Keratinocyte (primary cell): ENCODE results near the gene CELSR1. TPM values are rescaled to one million over a fixed set of nuclear protein-coding genes. Genes with fewer than 3 reads are reported as not detected.

Experiments
- DNase-seq: peaks from one replicate; pipeline ENCODE4 v3.0.0-alpha.2; 2011; ENCODE audit warnings: low read depth, missing footprints, low spot score
- FAIRE-seq: peaks from 2 replicates; lab custom pipeline; 2011; peaks lifted over from hg19 to GRCh38; lab: Jason Lieb, UNC
- H2AFZ ChIP-seq: 2 replicates; pipeline ENCODE4 v1.6.0; 2012; ENCODE audit warnings: low read length, control low read depth, inconsistent platforms; ENCODE audit not compliant: control insufficient read depth
- H3K27ac ChIP-seq: 2 replicates; pipeline ENCODE4 v1.5.1; 2011; ENCODE audit warnings: low read length; ENCODE audit not compliant: control insufficient read depth, insufficient read depth
- H3K27me3 ChIP-seq: 3 replicates; pipeline ENCODE4 v1.6.0; 2011; ENCODE audit warnings: low read length; ENCODE audit not compliant: control insufficient read depth, insufficient read depth; ENCODE audit errors: extremely low read depth
- H3K36me3 ChIP-seq, 2 experiments: 2 replicates in 1 of 2; 3 replicates in 1 of 2; pipeline ENCODE4 v1.5.1; 2011; ENCODE audit warnings: low read length in 2 of 2, mild to moderate bottlenecking in 1 of 2; ENCODE audit not compliant: control insufficient read depth in 2 of 2, insufficient read depth in 2 of 2; ENCODE audit errors: extremely low read depth in 1 of 2
- H3K4me1 ChIP-seq: 3 replicates; pipeline ENCODE4 v1.5.1; 2011; ENCODE audit warnings: low read length; ENCODE audit not compliant: control insufficient read depth, insufficient read depth; ENCODE audit errors: extremely low read depth
- H3K4me2 ChIP-seq: 3 replicates; pipeline ENCODE4 v1.6.0; 2011; ENCODE audit warnings: low read depth, low read length; ENCODE audit not compliant: control insufficient read depth, insufficient read depth; ENCODE audit errors: extremely low read depth
- H3K4me3 ChIP-seq, 3 experiments: fragments of 200-600 bp in 1 of 3; sonication (generic) in 1 of 3; 2 replicates in 2 of 3; 3 replicates in 1 of 3; pipeline ENCODE4 v1.5.1; 2011 to 2016; ENCODE audit warnings: low read length in 3 of 3, mild to moderate bottlenecking in 3 of 3, control low read depth in 2 of 3, inconsistent platforms in 1 of 3, low read depth in 1 of 3, mixed read lengths in 1 of 3, mixed run types in 1 of 3, moderate library complexity in 1 of 3; ENCODE audit not compliant: control insufficient read depth in 2 of 3, insufficient read depth in 2 of 3; ENCODE audit errors: extremely low read depth in 1 of 3
- H3K79me2 ChIP-seq: 2 replicates; pipeline ENCODE4 v1.6.0; 2012; ENCODE audit warnings: low read length; ENCODE audit not compliant: control insufficient read depth, insufficient read depth
- H3K9ac ChIP-seq: 3 replicates; pipeline ENCODE4 v1.6.0; 2011; ENCODE audit warnings: low read length; ENCODE audit not compliant: control insufficient read depth, insufficient read depth; ENCODE audit errors: extremely low read depth
- H3K9me1 ChIP-seq: 3 replicates; pipeline ENCODE4 v1.6.0; 2011; ENCODE audit warnings: low read length; ENCODE audit not compliant: control insufficient read depth, insufficient read depth; ENCODE audit errors: extremely low read depth
- H3K9me3 ChIP-seq: 2 replicates; pipeline ENCODE4 v1.5.1; 2012; ENCODE audit warnings: low read depth, low read length; ENCODE audit not compliant: control insufficient read depth
- H4K20me1 ChIP-seq: 3 replicates; pipeline ENCODE4 v1.6.0; 2011; ENCODE audit warnings: low read length; ENCODE audit not compliant: control insufficient read depth, insufficient read depth; ENCODE audit errors: extremely low read depth
- CTCF ChIP-seq, 3 experiments: IDR thresholded peaks in 1 of 3; conservative IDR thresholded peaks in 1 of 3; optimal IDR thresholded peaks in 1 of 3; 2 replicates in 2 of 3; 3 replicates in 1 of 3; pipeline versions ENCODE3 to v1.5.1; 2011; ENCODE audit warnings: low read length in 3 of 3, mild to moderate bottlenecking in 3 of 3, moderate library complexity in 2 of 3, control low read depth in 1 of 3, inconsistent platforms in 1 of 3; ENCODE audit not compliant: insufficient read depth in 2 of 3; ENCODE audit errors: extremely low read depth in 1 of 3
- EZH2 ChIP-seq: IDR thresholded peaks from one replicate; pipeline ENCODE4 v1.6.1; 2012; ENCODE audit warnings: inconsistent platforms, mild to moderate bottlenecking, low read length, moderate library complexity
- dilution Hi-C: fragments of 300-500 bp; cut with MboI; formaldehyde crosslinking; loops from one replicate; pipeline ENCODE4 v1.7.0; 2020; ENCODE audit warnings: low sequenced_read_pairs; ENCODE audit not compliant: extremely low pct_ligation_motif_present
- polyA plus RNA-seq, 5 experiments: library from polyadenylated mRNA; depleted of rRNA in 3 of 5; stranded (reverse) in 3 of 5; stranded (forward) in 1 of 5; unstranded in 1 of 5; fragments of >200 nt; gene quantifications; 1 replicate in 1 of 5; 2 replicates in 3 of 5; 3 replicates in 1 of 5; pipeline versions ENCODE4 v1.2.1 to v1.2.3, GENCODE V29; 2011 to 2012; ENCODE audit warnings: missing spikeins in 2 of 5, low read depth in 1 of 5, low replicate concordance in 1 of 5

Gene CELSR1
- polyA plus RNA-seq, 1 donor (not counting 4 experiments of a cell fraction or from before 2014, with no cell fraction given), result 16.1 TPM

GRCh38 chr22:46460857-46461256 lies 76.6 kb downstream of the CELSR1 start:
- no peak for TF ChIP-seq EZH2
- no peak for TF ChIP-seq CTCF (optimal IDR thresholded peaks at IDR 0.05 in 1 of 3, IDR thresholded peaks at IDR 0.05 in 1 of 3, conservative IDR thresholded peaks at IDR 0.05 in 1 of 3; ENCODE audit: extremely low read depth in 1 of 3, insufficient read depth in 2 of 3, low read length in 3 of 3)
- FAIRE-seq, result no peak
- Histone ChIP-seq H3K9me3 (no peaks in the 10 kb centered on the region), H3K79me2 (peaks cover 23% of the 10 kb centered on the region), H3K4me1 (peaks cover 38% of the 10 kb centered on the region), H3K27ac (no peak overlapping the region), H3K27me3 (no peaks in the 10 kb centered on the region), H3K9ac (no peak overlapping the region), H4K20me1 (no peaks in the 10 kb centered on the region), H3K9me1 (no peaks in the 10 kb centered on the region), H3K36me3 (peaks cover 5 to 23% of the 10 kb centered on the region in 2 experiments), H3K4me2 (no peak overlapping the region), H3K4me3 (no peak overlapping the region), H2AFZ (no peak overlapping the region)
- dilution Hi-C loops, result no loop called here
- DNase-seq, result no peak

- DNase-seq, result no peak
- no peaks in the 10 kb centered on the region for H3K9me3 ChIP-seq
- TF ChIP-seq EZH2, result no peak
- no peak for TF ChIP-seq CTCF (optimal IDR thresholded peaks at IDR 0.05 in 1 of 3, IDR thresholded peaks at IDR 0.05 in 1 of 3, conservative IDR thresholded peaks at IDR 0.05 in 1 of 3; ENCODE audit: extremely low read depth in 1 of 3, insufficient read depth in 2 of 3, low read length in 3 of 3)
- H3K4me2 ChIP-seq, result no peak overlapping the region
- peaks cover 22% of the 10 kb centered on the region for H3K79me2 ChIP-seq
- H3K4me3 ChIP-seq, result no peak overlapping the region
- dilution Hi-C loops, result no loop called here
- no peaks in the 10 kb centered on the region for H3K27me3 ChIP-seq
- no peaks in the 10 kb centered on the region for H3K9me1 ChIP-seq
- H3K27ac ChIP-seq, result no peak overlapping the region
- peaks cover 13 to 23% of the 10 kb centered on the region in 2 experiments for H3K36me3 ChIP-seq
- H3K9ac ChIP-seq, result no peak overlapping the region
- H4K20me1 ChIP-seq, result no peaks in the 10 kb centered on the region
- H2AFZ ChIP-seq, result no peak overlapping the region
- FAIRE-seq, result no peak
- H3K4me1 ChIP-seq, result peaks cover 48% of the 10 kb centered on the region
Measured at GRCh38 chr22:46459347-46460065, 77.9 kb downstream of the CELSR1 start.
